Motor neuron (in vitro differentiated cells): ENCODE results near the gene CFAP92. TPM values are rescaled to one million over a fixed set of nuclear protein-coding genes. Genes with fewer than 3 reads are reported as not detected.

Experiments
- ATAC-seq, 8 experiments: fragments of 200-7000 bp; cut with Tn5 transposase; replicated peaks in 6 of 8; 2 replicates each; pipeline ENCODE4 v1.8.0; 2021; ENCODE audit warnings: mild to moderate bottlenecking in 8 of 8, moderate library complexity in 8 of 8
- H3K27ac ChIP-seq, 2 donors: fragments of 250-450 bp; sonication (Bioruptor Pico); 2 replicates each; pipeline ENCODE4 v1.9.0; 2021; ENCODE audit warnings: antibody characterized with exemption in 2 of 2, mild to moderate bottlenecking in 2 of 2, moderate library complexity in 1 of 2
- H3K4me1 ChIP-seq, 2 donors: fragments of 250-450 bp; sonication (Bioruptor Pico); replicated peaks in 1 of 2; 2 replicates each; pipeline ENCODE4 v1.6.1; 2021; ENCODE audit warnings: antibody characterized with exemption in 2 of 2, mild to moderate bottlenecking in 2 of 2, moderate library complexity in 1 of 2
- H3K4me3 ChIP-seq, 5 donors: fragments of 250-450 bp; sonication (Bioruptor Pico); 2 replicates each; pipeline ENCODE4 v1.9.0; 2021; ENCODE audit warnings: antibody characterized with exemption in 5 of 5, mild to moderate bottlenecking in 5 of 5, moderate library complexity in 4 of 5
- WGBS, 10 experiments: fragments of 450-650 bp; shearing (Covaris generic); methylation state at CpG; one replicate each; pipeline ENCODE4 v1.0.0; 2022; 5-methylcytosine and 5-hydroxymethylcytosine counted together
- in situ Hi-C, 9 experiments: fragments of 400-800 bp; cut with MboI; loops; one replicate each; pipeline ENCODE4 v1.15.0; 2021; ENCODE audit warnings: low sequenced_read_pairs in 9 of 9, low pct_unique_long_range_greater_than_20kb in 2 of 9; ENCODE audit not compliant: unreplicated experiment in 9 of 9
- total RNA-seq, 8 experiments: library from RNA; unstranded; fragments of 300-600 nt; gene quantifications; 2 replicates each; pipeline versions ENCODE4 v1.2.3 to v1.2.4, GENCODE V29; 2022

CFAP92 gene
- total RNA-seq, 8 experiments from 2014 or later, result 0.46 to 9.0 (median 1.4) TPM

- Histone ChIP-seq H3K4me3 (peak overlapping the region in 3 of 5 donors; percentile 35 to 43 (median 35)), H3K27ac (no peak overlapping the region), H3K4me1 (peaks cover 13 to 30% of the 10 kb centered on the region in 2 donors)
- ATAC-seq, result no peak
- 0 to 39% (median 29%) methylated on average over 1 to 7 of the region's 15 CpGs; no CpG with 5 or more reads in 6 of the 10 experiments for WGBS, 10 experiments
- in situ Hi-C loops, result no loop called here
These were observed 6.8 kb upstream of the CFAP92 start for GRCh38 chr3:129000742-129001100.

GRCh38 chr3:128999102-128999501 is 5.2 kb upstream of the CFAP92 start:
- peaks cover 13 to 36% of the 10 kb centered on the region in 2 donors for H3K4me1 ChIP-seq
- H3K4me3 ChIP-seq, result no peak overlapping the region
- peak overlapping the region in 1 of 2 donors; percentile 65 for H3K27ac ChIP-seq
- peak in 5 of 8 experiments; percentile 10 to 71 (median 41) for ATAC-seq
- WGBS, 10 experiments, result 0 to 83% (median 22%) methylated on average over 2 to 5 of the region's 5 CpGs; no CpG with 5 or more reads in 2 of the 10 experiments
- in situ Hi-C loops, result loop anchor here in 1 of 9 experiments (25.0 kb wide), 1 partner anchor 238 kb away; the partner anchor contains the start of gene COPG1

- in situ Hi-C loops, result loop anchor here in 1 of 9 experiments (25.0 kb wide), 1 partner anchor 239 kb away; the partner anchor contains the start of gene COPG1
- peak in 1 of 8 experiments; percentile 2 for ATAC-seq
- Histone ChIP-seq H3K4me1 (peaks cover 13 to 34% of the 10 kb centered on the region in 2 donors), H3K4me3 (no peak overlapping the region), H3K27ac (peak overlapping the region in 1 of 2 donors; percentile 65)
- 7 to 100% (median 29%) methylated on average over 1 to 3 of the region's 3 CpGs; no CpG with 5 or more reads in 2 of the 10 experiments for WGBS, 10 experiments
These were observed 4.7 kb upstream of the CFAP92 start for GRCh38 chr3:128998561-128998960.

- no peak overlapping the region for H3K27ac ChIP-seq
- in situ Hi-C loops, result loop anchor here in 1 of 9 experiments (25.0 kb wide), 1 partner anchor 240 kb away; the partner anchor contains the start of gene COPG1
- WGBS, 10 experiments, result 10 to 100% (median 67%) methylated on average over 2 to 4 of the region's 4 CpGs; no CpG with 5 or more reads in 1 of the 10 experiments
- peaks cover 20 to 40% of the 10 kb centered on the region in 2 donors for H3K4me1 ChIP-seq
- no peak for ATAC-seq
- no peak overlapping the region for H3K4me3 ChIP-seq
These were observed 3.7 kb upstream of the CFAP92 start for GRCh38 chr3:128997486-128998133.

- in situ Hi-C loops, result loop anchor here in 1 of 9 experiments (25.0 kb wide), 1 partner anchor 241 kb away; the partner anchor contains the start of gene COPG1
- 95% methylated on average over 3 of the region's 5 CpGs; no CpG with 5 or more reads in 9 of the 10 experiments for WGBS, 10 experiments
- H3K4me3 ChIP-seq, result no peak overlapping the region
- no peak for ATAC-seq
- H3K27ac ChIP-seq, result no peak overlapping the region
- peaks cover 20 to 41% of the 10 kb centered on the region in 2 donors for H3K4me1 ChIP-seq
These were observed 2.9 kb upstream of the CFAP92 start for GRCh38 chr3:128996726-128997125.

GRCh38 chr3:128996200-128996599 is 2.3 kb upstream of the CFAP92 start:
- H3K4me3 ChIP-seq, result no peak overlapping the region
- H3K4me1 ChIP-seq, result peaks cover 20 to 41% of the 10 kb centered on the region in 2 donors
- in situ Hi-C loops, result loop anchor here in 1 of 9 experiments (25.0 kb wide), 1 partner anchor 241 kb away; the partner anchor contains the start of gene COPG1
- WGBS, 10 experiments, result 50 to 100% (median 86%) methylated on average over 1 of the region's 1 CpG; no CpG with 5 or more reads in 7 of the 10 experiments
- H3K27ac ChIP-seq, result no peak overlapping the region
- ATAC-seq, result no peak

GRCh38 chr3:128995737-128996136 is 1.9 kb upstream of the CFAP92 start:
- peaks cover 18 to 37% of the 10 kb centered on the region in 2 donors for H3K4me1 ChIP-seq

GRCh38 chr3:128994581-128995546 is 988 bp upstream of the CFAP92 start:
- H3K4me3 ChIP-seq, result peak overlapping the region in 2 of 5 donors; percentile 43 to 52
- peaks cover 18 to 31% of the 10 kb centered on the region in 2 donors for H3K4me1 ChIP-seq
- 52 to 90% (median 75%) methylated on average over 2 to 7 of the region's 19 CpGs; no CpG with 5 or more reads in 3 of the 10 experiments for WGBS, 10 experiments
- H3K27ac ChIP-seq, result no peak overlapping the region
- in situ Hi-C loops, result loop anchor here in 1 of 9 experiments (25.0 kb wide), 1 partner anchor 242 kb away; the partner anchor contains the start of gene COPG1
- ATAC-seq, result no peak

More at GRCh38 chr3:128995737-128996136, 1.9 kb upstream of the CFAP92 start:
- Histone ChIP-seq H3K4me3 (no peak overlapping the region), H3K27ac (no peak overlapping the region)
- 0 to 83% (median 80%) methylated on average over 1 of the region's 1 CpG; no CpG with 5 or more reads in 5 of the 10 experiments for WGBS, 10 experiments
- in situ Hi-C loops, result loop anchor here in 1 of 9 experiments (25.0 kb wide), 1 partner anchor 242 kb away; the partner anchor contains the start of gene COPG1
- ATAC-seq, result no peak

- in situ Hi-C loops, result loop anchor here in 1 of 9 experiments (25.0 kb wide), 1 partner anchor 243 kb away; the partner anchor contains the start of gene COPG1
- WGBS, 10 experiments, result 0 to 30% (median 6%) methylated on average over 1 to 6 of the region's 13 CpGs; no CpG with 5 or more reads in 3 of the 10 experiments
These were observed 267 bp upstream of the CFAP92 start for GRCh38 chr3:128994173-128994512.

GRCh38 chr3:128992926-128993460 is 883 bp downstream of the CFAP92 start:
- in situ Hi-C loops, result loop anchor here in 1 of 9 experiments (25.0 kb wide), 1 partner anchor 244 kb away; the partner anchor contains the start of gene COPG1
- WGBS, 10 experiments, result 40 to 100% (median 80%) methylated on average over 1 to 10 of the region's 20 CpGs; no CpG with 5 or more reads in 5 of the 10 experiments
- peaks cover 7 to 13% of the 10 kb centered on the region in 2 donors for H3K4me1 ChIP-seq
- H3K4me3 ChIP-seq, result peak overlapping the region; percentile 35 to 52 (median 43)
- peak in 4 of 8 experiments; percentile 8 to 26 (median 19) for ATAC-seq
- H3K27ac ChIP-seq, result no peak overlapping the region

More at GRCh38 chr3:128994173-128994512, 267 bp upstream of the CFAP92 start:
- Histone ChIP-seq H3K27ac (no peak overlapping the region), H3K4me3 (peak overlapping the region; percentile 35 to 52 (median 43)), H3K4me1 (peaks cover 17 to 23% of the 10 kb centered on the region in 2 donors)
- no peak for ATAC-seq

GRCh38 chr3:128991355-128991895 is 2.5 kb downstream of the CFAP92 start:
- Histone ChIP-seq H3K27ac (no peak overlapping the region), H3K4me3 (no peak overlapping the region), H3K4me1 (peaks cover 7 to 13% of the 10 kb centered on the region in 2 donors)
- 40 to 100% (median 88%) methylated on average over 1 to 9 of the region's 18 CpGs; no CpG with 5 or more reads in 3 of the 10 experiments for WGBS, 10 experiments
- in situ Hi-C loops, result loop anchor here in 1 of 9 experiments (25.0 kb wide), 1 partner anchor 246 kb away; the partner anchor contains the start of gene COPG1
- no peak for ATAC-seq
